SK-N-SH treated with all-trans-retinoic acid at 6 μM for 48 hours (cell line): ENCODE data around the gene DPP9.

Experiments used
- ATAC-seq: fragments of 200-7000 bp; cut with Tn5 transposase; 3 replicates; pipeline ENCODE4 v1.9.1; 2020; ENCODE audit warnings: mild to moderate bottlenecking, moderate library complexity
- BACH2 ChIP-seq: fragments of 250-450 bp; sonication (Bioruptor Pico); IDR thresholded peaks from 2 replicates; pipeline ENCODE4 v1.9.0; 2021; ENCODE audit warnings: mild to moderate bottlenecking, borderline replicate concordance
- CREB5 ChIP-seq: fragments of 250-450 bp; sonication (Bioruptor Pico); IDR thresholded peaks from 2 replicates; pipeline ENCODE4 v1.5.1; 2020; ENCODE audit warnings: low read depth, mild to moderate bottlenecking, moderate library complexity
- CSDC2 ChIP-seq: fragments of 250-450 bp; sonication (Bioruptor Pico); IDR thresholded peaks from 2 replicates; pipeline ENCODE4 v1.5.0; 2020; ENCODE audit warnings: mild to moderate bottlenecking, moderate library complexity
- CSRNP3 ChIP-seq: fragments of 250-450 bp; sonication (Bioruptor Pico); IDR thresholded peaks from 2 replicates; pipeline ENCODE4 v1.5.1; 2021; ENCODE audit warnings: mild to moderate bottlenecking, moderate library complexity
- ESRRG ChIP-seq: fragments of 250-450 bp; sonication (Bioruptor Pico); IDR thresholded peaks from 2 replicates; pipeline ENCODE4 v1.6.1; 2021; ENCODE audit warnings: mild to moderate bottlenecking
- GLIS3 ChIP-seq: fragments of 250-450 bp; sonication (Bioruptor Pico); IDR thresholded peaks from 2 replicates; pipeline ENCODE4 v1.5.0; 2020; ENCODE audit warnings: mild to moderate bottlenecking, moderate library complexity
- ISL1 ChIP-seq: fragments of 250-450 bp; sonication (Bioruptor Pico); IDR thresholded peaks from 2 replicates; pipeline ENCODE4 v2.1.2; 2022; ENCODE audit warnings: mild to moderate bottlenecking, moderate library complexity
- OSR1 ChIP-seq: fragments of 250-450 bp; sonication (Bioruptor Pico); IDR thresholded peaks from 2 replicates; pipeline ENCODE4 v1.8.0; 2022; ENCODE audit warnings: moderate library complexity, mild to moderate bottlenecking, inconsistent platforms
- POU6F1 ChIP-seq: fragments of 250-450 bp; sonication (Bioruptor Pico); IDR thresholded peaks from 2 replicates; pipeline ENCODE4 v1.8.0; 2021; ENCODE audit warnings: low read depth, mild to moderate bottlenecking, moderate library complexity, borderline replicate concordance
- PPARA ChIP-seq: fragments of 250-450 bp; sonication (Bioruptor Pico); IDR thresholded peaks from 2 replicates; pipeline ENCODE4 v1.5.0; 2020; ENCODE audit warnings: mild to moderate bottlenecking, borderline replicate concordance
- RARB ChIP-seq: fragments of 250-450 bp; sonication (Bioruptor Pico); IDR thresholded peaks from 2 replicates; pipeline ENCODE4 v1.8.0; 2021; ENCODE audit warnings: mild to moderate bottlenecking, moderate library complexity
- TCF4 ChIP-seq: fragments of 250-450 bp; sonication (Bioruptor Pico); IDR thresholded peaks from 2 replicates; pipeline ENCODE4 v1.8.0; 2021; ENCODE audit warnings: mild to moderate bottlenecking, moderate library complexity, borderline replicate concordance
- TOX ChIP-seq: fragments of 250-450 bp; sonication (Bioruptor Pico); IDR thresholded peaks from 2 replicates; pipeline ENCODE4 v1.8.0; 2021; ENCODE audit warnings: mild to moderate bottlenecking, moderate library complexity, borderline replicate concordance
- TSHZ2 ChIP-seq: fragments of 250-450 bp; sonication (Bioruptor Pico); IDR thresholded peaks from 2 replicates; pipeline ENCODE4 v1.5.0; 2020; ENCODE audit warnings: mild to moderate bottlenecking, moderate library complexity
- ZFP30 ChIP-seq: fragments of 450-650 bp; formaldehyde crosslinking; IDR thresholded peaks from 2 replicates; pipeline ENCODE4 v1.5.0; 2022; ENCODE audit warnings: mild to moderate bottlenecking, moderate library complexity
- ZNF565 ChIP-seq: fragments of 450-650 bp; formaldehyde crosslinking; conservative IDR thresholded peaks from 2 replicates; pipeline ENCODE4 v1.5.0; 2020; ENCODE audit warnings: low read depth, mild to moderate bottlenecking, moderate library complexity
- ZNF70 ChIP-seq: fragments of 450-650 bp; formaldehyde crosslinking; IDR thresholded peaks from 2 replicates; pipeline ENCODE4 v1.5.0; 2020; ENCODE audit warnings: mild to moderate bottlenecking, moderate library complexity

DPP9 gene

GRCh38 chr19:4738734-4739133, 15.1 kb upstream of the DPP9 start (continued):
- TF ChIP-seq POU6F1 = no peak
- TF ChIP-seq ISL1 = no peak
- TF ChIP-seq RARB = no peak

- no peak for ATAC-seq
- no peak for TF ChIP-seq CSDC2 (CRISPR knock-in tag)
Measured at GRCh38 chr19:4737955-4738600, 14.4 kb upstream of the DPP9 start.

GRCh38 chr19:4733755-4734345, 10.2 kb upstream of the DPP9 start:
- TF ChIP-seq ISL1 = no peak
- ATAC-seq = no peak

GRCh38 chr19:4732680-4733114, 9.1 kb upstream of the DPP9 start:
- ATAC-seq = peak; percentile 96
- no peak for TF ChIP-seq POU6F1
- TF ChIP-seq CREB5 = no peak
- TF ChIP-seq BACH2 = no peak
- no peak for TF ChIP-seq TOX (CRISPR knock-in tag)
- TF ChIP-seq TSHZ2 = no peak
- no peak for TF ChIP-seq ZFP30 (CRISPR knock-in tag)

GRCh38 chr19:4730740-4731171, 7.1 kb upstream of the DPP9 start:
- ATAC-seq = peak; percentile 53; the same call in 2 of the 3 replicates
- TF ChIP-seq GLIS3 (CRISPR knock-in tag) (no peak), POU6F1 (no peak), TCF4 (no peak), ZNF70 (CRISPR knock-in tag) (no peak), CREB5 (no peak), ESRRG (CRISPR knock-in tag) (no peak), CSRNP3 (no peak), TSHZ2 (no peak), ZFP30 (CRISPR knock-in tag) (no peak), TOX (CRISPR knock-in tag) (no peak), PPARA (no peak), OSR1 (CRISPR knock-in tag) (no peak), ZNF565 (CRISPR knock-in tag) (no peak), ISL1 (no peak)
